Ectodermal cell (in vitro differentiated cells): ENCODE results near the gene AGAP5.
A peak's percentile ranks its signal among the peaks of the same experiment; 100 is the strongest.

Source experiments
- H3K27ac ChIP-seq: 2 replicates; pipeline ENCODE4 v1.7.0; 2013; ENCODE audit warnings: mild to moderate bottlenecking, low read depth, low read length; ENCODE audit not compliant: insufficient read depth, poor library complexity, severe bottlenecking
- H3K27me3 ChIP-seq: 2 replicates; pipeline ENCODE4 v1.7.0; 2013; ENCODE audit warnings: mild to moderate bottlenecking, low read length; ENCODE audit not compliant: insufficient read depth, control insufficient read depth, poor library complexity, severe bottlenecking
- H3K36me3 ChIP-seq: one replicate; pipeline ENCODE4 v1.7.0; 2013; ENCODE audit warnings: low read length; ENCODE audit not compliant: control insufficient read depth, insufficient read depth
- H3K4me1 ChIP-seq: one replicate; pipeline ENCODE4 v1.7.0; 2013; ENCODE audit warnings: low read length; ENCODE audit not compliant: control insufficient read depth, insufficient read depth
- H3K4me3 ChIP-seq: 2 replicates; pipeline ENCODE4 v1.7.0; 2013; ENCODE audit warnings: low read depth, low read length, control low read depth; ENCODE audit not compliant: insufficient read depth
- H3K9me3 ChIP-seq: 2 replicates; pipeline ENCODE4 v1.7.0; 2013; ENCODE audit warnings: mild to moderate bottlenecking, low read length, moderate library complexity; ENCODE audit not compliant: control insufficient read depth
- WGBS, 2 experiments: methylation state at CpG; one replicate each; pipeline ENCODE4 v1.1.7; 2013; ENCODE audit warnings: missing lambda C conversion rate in 2 of 2; 5-methylcytosine and 5-hydroxymethylcytosine counted together

Gene AGAP5

GRCh38 chr10:73647211-73647874 lies 50.6 kb downstream of the AGAP5 start:
- WGBS, 2 experiments = 68% methylated on average over 32 of the region's 32 CpGs
- H3K36me3 ChIP-seq = no peaks in the 10 kb centered on the region
- H3K9me3 ChIP-seq = no peaks in the 10 kb centered on the region
- no peak overlapping the region for H3K27ac ChIP-seq
- H3K27me3 ChIP-seq = no peaks in the 10 kb centered on the region
- H3K4me3 ChIP-seq = peak overlapping the region; percentile 31
- H3K4me1 ChIP-seq = peaks cover 15% of the 10 kb centered on the region

GRCh38 chr10:73646598-73647041 lies 51.3 kb downstream of the AGAP5 start:
- no peak overlapping the region for H3K27ac ChIP-seq
- 91 to 93% methylated on average over 9 of the region's 9 CpGs for WGBS, 2 experiments

GRCh38 chr10:73645251-73645650 lies 52.7 kb downstream of the AGAP5 start:
- no peaks in the 10 kb centered on the region for H3K27me3 ChIP-seq
- H3K27ac ChIP-seq = no peak overlapping the region
- no peaks in the 10 kb centered on the region for H3K9me3 ChIP-seq
- H3K36me3 ChIP-seq = no peaks in the 10 kb centered on the region
- no peak overlapping the region for H3K4me3 ChIP-seq
- 90 to 94% methylated on average over 3 of the region's 3 CpGs for WGBS, 2 experiments
- H3K4me1 ChIP-seq = peaks cover 8% of the 10 kb centered on the region

More at GRCh38 chr10:73646598-73647041, 51.3 kb downstream of the AGAP5 start:
- no peaks in the 10 kb centered on the region for H3K27me3 ChIP-seq
- no peaks in the 10 kb centered on the region for H3K36me3 ChIP-seq
- peak overlapping the region; percentile 31 for H3K4me3 ChIP-seq
- H3K9me3 ChIP-seq = no peaks in the 10 kb centered on the region
- peaks cover 15% of the 10 kb centered on the region for H3K4me1 ChIP-seq

- H3K36me3 ChIP-seq = no peaks in the 10 kb centered on the region
- WGBS, 2 experiments = 80 to 100% methylated on average over 1 of the region's 1 CpG
- no peak overlapping the region for H3K4me3 ChIP-seq
- H3K27ac ChIP-seq = no peak overlapping the region
- H3K9me3 ChIP-seq = no peaks in the 10 kb centered on the region
- no peaks in the 10 kb centered on the region for H3K27me3 ChIP-seq
- peaks cover 8% of the 10 kb centered on the region for H3K4me1 ChIP-seq
Measured at GRCh38 chr10:73644767-73645166, 53.1 kb downstream of the AGAP5 start.

GRCh38 chr10:73644015-73644743 lies 53.7 kb downstream of the AGAP5 start:
- H3K4me3 ChIP-seq = no peak overlapping the region
- H3K36me3 ChIP-seq = no peaks in the 10 kb centered on the region
- H3K4me1 ChIP-seq = peaks cover 8% of the 10 kb centered on the region
- no peak overlapping the region for H3K27ac ChIP-seq
- no peaks in the 10 kb centered on the region for H3K27me3 ChIP-seq
- WGBS, 2 experiments = 43 to 44% methylated on average over 5 of the region's 5 CpGs
- no peaks in the 10 kb centered on the region for H3K9me3 ChIP-seq

- H3K4me1 ChIP-seq = peaks cover 8% of the 10 kb centered on the region
- no peaks in the 10 kb centered on the region for H3K27me3 ChIP-seq
- H3K27ac ChIP-seq = no peak overlapping the region
- H3K9me3 ChIP-seq = no peaks in the 10 kb centered on the region
- no peak overlapping the region for H3K4me3 ChIP-seq
- H3K36me3 ChIP-seq = no peaks in the 10 kb centered on the region
- 96 to 97% methylated on average over 2 of the region's 2 CpGs for WGBS, 2 experiments
Measured at GRCh38 chr10:73643362-73643761, 54.5 kb downstream of the AGAP5 start.

- no peaks in the 10 kb centered on the region for H3K27me3 ChIP-seq
- WGBS, 2 experiments = 92 to 93% methylated on average over 9 of the region's 9 CpGs
- H3K27ac ChIP-seq = no peak within 1 kb of the TSS
- no peaks in the 10 kb centered on the region for H3K9me3 ChIP-seq
- H3K4me1 ChIP-seq = peaks cover 5% of the 10 kb centered on the region
- no peaks in the 10 kb centered on the region for H3K36me3 ChIP-seq
- H3K4me3 ChIP-seq = no peak within 1 kb of the TSS
Measured at GRCh38 chr10:73641328-73642060, 56.4 kb downstream of the AGAP5 start, which contains the start of gene MYOZ1. TSS of gene MYOZ1 (minus strand) at chr10:73641474. CDS start at chr10:73640017, 1,457 bp downstream.

- 91% methylated on average over 3 of the region's 3 CpGs for WGBS, 2 experiments
- no peaks in the 10 kb centered on the region for H3K27me3 ChIP-seq
- no peaks in the 10 kb centered on the region for H3K9me3 ChIP-seq
- H3K4me1 ChIP-seq = no peaks in the 10 kb centered on the region
- no peak overlapping the region for H3K4me3 ChIP-seq
- H3K36me3 ChIP-seq = no peaks in the 10 kb centered on the region
- H3K27ac ChIP-seq = no peak overlapping the region
Measured at GRCh38 chr10:73639286-73639685, 58.6 kb downstream of the AGAP5 start.

- Histone ChIP-seq H3K27ac (no peak overlapping the region), H3K4me1 (no peaks in the 10 kb centered on the region), H3K4me3 (no peak overlapping the region), H3K36me3 (no peaks in the 10 kb centered on the region), H3K27me3 (no peaks in the 10 kb centered on the region), H3K9me3 (no peaks in the 10 kb centered on the region)
- WGBS, 2 experiments = 79% methylated on average over 1 of the region's 1 CpG; no CpG with 5 or more reads in 1 of the 2 experiments
Measured at GRCh38 chr10:73635781-73636180, 62.1 kb downstream of the AGAP5 start.

GRCh38 chr10:73634421-73634820 lies 63.5 kb downstream of the AGAP5 start:
- H3K27me3 ChIP-seq = no peaks in the 10 kb centered on the region
- no peak overlapping the region for H3K27ac ChIP-seq
- no peaks in the 10 kb centered on the region for H3K4me1 ChIP-seq
- H3K36me3 ChIP-seq = no peaks in the 10 kb centered on the region
- WGBS, 2 experiments = 79 to 81% methylated on average over 5 of the region's 5 CpGs
- H3K9me3 ChIP-seq = no peaks in the 10 kb centered on the region
- H3K4me3 ChIP-seq = no peak overlapping the region
